Tibial nerve (tissue), 4 donors: ENCODE data around the gene AP2S1.

Experiments
- CTCF ChIP-seq, 5 experiments: fragments of 200-600 bp in 3 of 5; fragments of 450-650 bp in 2 of 5; sonication (generic) in 3 of 5; IDR thresholded peaks; one replicate each; pipeline ENCODE4 v1.5.1; 2016 to 2019; ENCODE audit warnings: antibody characterized with exemption in 5 of 5, mild to moderate bottlenecking in 3 of 5, moderate library complexity in 2 of 5
- EP300 ChIP-seq, 2 donors: sonication (generic); formaldehyde crosslinking; IDR thresholded peaks; one replicate each; pipeline ENCODE4 v1.6.1; 2017; ENCODE audit warnings: antibody characterized with exemption in 2 of 2, mild to moderate bottlenecking in 1 of 2
- POLR2A ChIP-seq, 2 donors: fragments of 450-650 bp; IDR thresholded peaks; one replicate each; pipeline ENCODE4 v1.6.1; 2017; ENCODE audit warnings: antibody characterized with exemption in 2 of 2, mild to moderate bottlenecking in 2 of 2, moderate library complexity in 2 of 2

- TF ChIP-seq CTCF (IDR thresholded peaks at IDR 0.05) = no peak
- TF ChIP-seq POLR2A (IDR thresholded peaks at IDR 0.05) = no peak
- no peak for TF ChIP-seq EP300 (IDR thresholded peaks at IDR 0.05)
Measured at GRCh38 chr19:46886546-46887239, 36.0 kb upstream of the AP2S1 start.
